ACC112 (cell line): ENCODE measurements around the gene RNF130.
A peak's percentile ranks its signal among the peaks of the same experiment; 100 is the strongest.

ENCODE experiments used
- H2AFZ ChIP-seq: fragments of 200-600 bp; sonication (generic); one replicate; pipeline ENCODE4 v1.6.0; 2017; ENCODE audit warnings: antibody characterized with exemption, low read length; ENCODE audit not compliant: unreplicated experiment
- H3K27ac ChIP-seq: fragments of 200-600 bp; sonication (generic); 2 replicates; pipeline ENCODE4 v1.5.1; 2014; ENCODE audit warnings: low read depth, mild to moderate bottlenecking, antibody characterized with exemption, low read length, moderate library complexity
- H3K27me3 ChIP-seq: fragments of 200-600 bp; sonication (generic); 2 replicates; pipeline ENCODE4 v1.6.1; 2014; ENCODE audit warnings: mild to moderate bottlenecking, antibody characterized with exemption, low read length, moderate library complexity, mixed read lengths; ENCODE audit not compliant: insufficient read depth
- H3K36me3 ChIP-seq: fragments of 200-600 bp; sonication (generic); 2 replicates; pipeline ENCODE4 v1.6.1; 2016; ENCODE audit warnings: mild to moderate bottlenecking, antibody characterized with exemption, low read length, moderate library complexity, mixed read lengths; ENCODE audit not compliant: insufficient read depth
- H3K4me1 ChIP-seq: fragments of 200-600 bp; sonication (generic); one replicate; pipeline ENCODE4 v1.6.1; 2016; ENCODE audit warnings: low read length, mixed read lengths; ENCODE audit not compliant: insufficient read depth, unreplicated experiment, control insufficient read depth
- H3K4me3 ChIP-seq: fragments of 200-600 bp; sonication (generic); 2 replicates; pipeline ENCODE4 v1.5.1; 2014; ENCODE audit warnings: mild to moderate bottlenecking, low read depth, low read length
- H3K79me2 ChIP-seq: fragments of 200-600 bp; sonication (generic); one replicate; pipeline ENCODE4 v1.6.0; 2016; ENCODE audit warnings: low read length; ENCODE audit not compliant: control insufficient read depth, unreplicated experiment, insufficient read depth

The RNF130 gene

GRCh38 chr5:179914032-179914755 is 157.4 kb downstream of the RNF130 start:
- peak overlapping the region; percentile 30; the same call in 1 of the 2 replicates for H3K4me3 ChIP-seq
- H3K27me3 ChIP-seq: no peaks in the 10 kb centered on the region
- no peak overlapping the region for H3K27ac ChIP-seq
- H2AFZ ChIP-seq: peak overlapping the region; percentile 95
- no peaks in the 10 kb centered on the region for H3K36me3 ChIP-seq
- H3K4me1 ChIP-seq: peaks cover 11% of the 10 kb centered on the region
- no peaks in the 10 kb centered on the region for H3K79me2 ChIP-seq

DNA sequence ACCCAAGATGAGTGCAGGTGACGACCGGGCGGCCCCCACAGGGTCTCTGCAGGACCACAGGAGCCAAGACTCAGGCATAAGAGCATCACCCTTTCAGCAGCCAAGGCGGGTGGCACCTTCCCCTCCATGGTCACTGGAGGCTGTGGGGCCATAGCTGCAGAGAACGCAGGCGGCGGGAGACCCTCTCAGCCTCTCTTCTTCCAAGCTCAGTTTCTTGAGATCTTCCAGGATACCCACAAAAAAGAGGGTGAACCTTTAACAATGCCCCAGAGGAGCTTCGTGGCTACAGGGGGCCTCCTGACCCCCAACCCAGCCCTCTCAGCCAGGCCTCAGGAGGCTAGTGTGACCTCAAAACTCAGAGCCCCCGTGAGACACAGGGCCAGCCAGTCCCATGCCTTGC is 158.1 kb downstream of the RNF130 start:
- Histone ChIP-seq H3K27me3 (no peaks in the 10 kb centered on the region), H3K27ac (no peak overlapping the region), H2AFZ (no peak overlapping the region), H3K79me2 (no peaks in the 10 kb centered on the region), H3K4me1 (peaks cover 11% of the 10 kb centered on the region), H3K4me3 (no peak overlapping the region), H3K36me3 (no peaks in the 10 kb centered on the region)

DNA sequence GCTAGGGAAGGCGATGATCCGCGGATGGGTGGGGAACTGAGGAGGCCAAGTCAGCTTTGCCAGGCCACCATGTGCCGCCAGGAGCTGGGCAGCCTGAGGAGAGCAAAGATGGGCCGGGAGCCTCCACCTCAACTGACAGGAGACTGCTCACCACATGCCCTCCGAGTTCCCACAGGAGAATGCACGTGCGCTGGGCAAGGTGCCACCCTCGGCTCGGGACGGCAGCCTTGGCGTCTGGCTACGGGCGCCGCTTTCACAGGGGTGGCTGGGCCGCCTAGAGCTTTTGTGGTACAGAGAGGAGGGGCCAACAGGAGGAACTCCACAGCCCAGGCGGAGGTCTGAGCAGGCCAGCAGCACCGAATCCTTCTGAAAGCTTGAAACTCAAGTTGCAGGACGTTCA is 158.6 kb downstream of the RNF130 start:
- Histone ChIP-seq H3K36me3 (no peaks in the 10 kb centered on the region), H3K27me3 (no peaks in the 10 kb centered on the region), H3K27ac (no peak overlapping the region), H3K79me2 (no peaks in the 10 kb centered on the region), H3K4me1 (peaks cover 11% of the 10 kb centered on the region), H2AFZ (no peak overlapping the region), H3K4me3 (no peak overlapping the region)

GRCh38 chr5:179912386-179912785 is 159.2 kb downstream of the RNF130 start:
- H3K27ac ChIP-seq: no peak overlapping the region
- no peaks in the 10 kb centered on the region for H3K27me3 ChIP-seq
- H3K79me2 ChIP-seq: no peaks in the 10 kb centered on the region
- no peak overlapping the region for H3K4me3 ChIP-seq
- H3K36me3 ChIP-seq: no peaks in the 10 kb centered on the region
- H3K4me1 ChIP-seq: peaks cover 11% of the 10 kb centered on the region
- no peak overlapping the region for H2AFZ ChIP-seq

GRCh38 chr5:179909224-179909623 is 162.3 kb downstream of the RNF130 start:
- Histone ChIP-seq H3K27me3 (no peaks in the 10 kb centered on the region), H3K4me3 (no peak overlapping the region), H3K79me2 (peaks cover 27% of the 10 kb centered on the region), H3K36me3 (0 out of 2 replicates have a peak, but pooled peaks cover 8% of the 10 kb centered on the region), H3K4me1 (peaks cover 14% of the 10 kb centered on the region), H2AFZ (no peak overlapping the region), H3K27ac (no peak overlapping the region)

- peaks cover 8% of the 10 kb centered on the region; the same call in 1 of the 2 replicates for H3K36me3 ChIP-seq
- no peak overlapping the region for H3K27ac ChIP-seq
- peaks cover 7% of the 10 kb centered on the region for H3K4me1 ChIP-seq
- H3K4me3 ChIP-seq: peak overlapping the region; percentile 94
- H3K27me3 ChIP-seq: no peaks in the 10 kb centered on the region
- H3K79me2 ChIP-seq: peaks cover 27% of the 10 kb centered on the region
- H2AFZ ChIP-seq: peak overlapping the region; percentile 76
Measured at GRCh38 chr5:179908528-179908927, 163.0 kb downstream of the RNF130 start.

DNA sequence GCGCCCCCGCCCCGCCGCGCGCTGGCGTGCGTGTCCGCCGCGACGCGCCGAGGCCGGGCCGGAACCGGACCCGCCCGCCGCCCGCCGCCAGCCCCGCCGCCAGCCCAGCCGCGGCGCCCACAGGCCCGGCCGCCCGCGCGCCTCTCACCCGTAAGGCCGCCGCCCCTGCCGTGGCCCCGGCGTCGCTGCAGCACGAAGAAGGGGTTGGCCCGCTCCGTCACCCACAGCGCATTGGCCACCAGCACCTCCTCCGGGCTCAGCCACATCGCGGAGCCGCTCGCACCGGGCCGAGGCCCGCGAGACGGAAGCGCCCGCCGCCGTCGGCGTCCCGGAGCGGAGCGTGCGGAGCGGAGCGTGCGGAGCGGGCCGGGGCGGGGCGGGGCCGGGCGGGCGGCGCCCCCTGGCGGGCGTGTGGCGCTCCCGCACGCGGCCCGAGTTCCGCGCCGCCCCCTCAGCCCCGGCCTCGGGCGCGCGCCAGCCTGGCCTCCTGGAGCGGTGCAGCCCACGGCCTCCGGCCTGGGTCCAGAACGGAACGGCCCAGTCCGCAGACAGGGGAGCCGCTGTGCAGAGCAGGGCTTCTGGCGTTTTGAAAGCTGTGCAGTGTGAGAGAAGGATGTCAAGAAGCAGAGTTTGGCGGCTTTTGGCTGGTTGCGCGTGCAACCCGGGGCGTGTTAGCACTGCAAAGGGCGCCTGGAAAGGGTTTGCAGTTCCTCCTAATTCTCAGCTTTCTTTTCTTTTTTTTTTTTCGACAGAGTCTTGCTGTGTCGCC is 163.8 kb downstream of the RNF130 start, which contains the start of gene TBC1D9B:
Gene TBC1D9B (minus strand): TSS at position 342 of the 769 bp plus-strand sequence. CDS start 76 bp downstream, at position 266.
- Histone ChIP-seq H3K4me1 (peaks cover 6% of the 10 kb centered on the region), H3K79me2 (peaks cover 32% of the 10 kb centered on the region), H2AFZ (peak within 1 kb of the TSS; percentile 89), H3K36me3 (peaks cover 11% of the 10 kb centered on the region; the same call in 1 of the 2 replicates), H3K4me3 (peak within 1 kb of the TSS; percentile 94), H3K27me3 (no peaks in the 10 kb centered on the region), H3K27ac (no peak within 1 kb of the TSS)

- Histone ChIP-seq H3K4me1 (peaks cover 6% of the 10 kb centered on the region), H3K4me3 (peak overlapping the region; percentile 94), H3K79me2 (peaks cover 32% of the 10 kb centered on the region), H3K27ac (no peak overlapping the region), H3K27me3 (no peaks in the 10 kb centered on the region), H3K36me3 (peaks cover 11% of the 10 kb centered on the region; the same call in 1 of the 2 replicates), H2AFZ (no peak overlapping the region)
Measured at GRCh38 chr5:179906795-179907555, 164.6 kb downstream of the RNF130 start.

DNA sequence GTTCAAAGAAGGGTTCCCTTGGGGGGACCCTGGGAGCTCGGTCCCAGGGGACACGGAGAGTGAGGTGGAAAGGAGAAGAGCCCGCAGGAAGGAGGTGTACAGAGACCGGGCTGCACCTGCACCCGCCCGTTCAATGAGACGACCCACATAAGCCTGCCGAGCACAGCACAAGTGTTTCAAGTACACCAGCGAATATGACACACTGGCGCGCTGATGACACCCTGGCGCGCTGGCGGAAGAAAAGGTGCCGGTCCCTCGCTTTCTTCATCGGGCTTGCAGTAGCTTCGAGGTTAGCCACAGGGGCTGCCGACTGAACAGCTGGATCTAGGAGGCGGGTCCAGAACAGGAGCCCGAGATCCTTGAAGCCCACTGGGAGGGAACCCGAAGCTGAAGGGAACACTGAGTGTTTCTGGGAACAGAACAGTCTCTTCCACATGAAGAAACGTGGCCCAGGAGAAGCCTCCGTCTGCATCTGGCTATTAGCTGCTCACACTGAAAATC is 165.2 kb downstream of the RNF130 start:
- Histone ChIP-seq H3K4me1 (peaks cover 6% of the 10 kb centered on the region), H3K36me3 (peaks cover 11% of the 10 kb centered on the region), H3K79me2 (peaks cover 32% of the 10 kb centered on the region), H3K27ac (no peak overlapping the region), H2AFZ (no peak overlapping the region), H3K27me3 (no peaks in the 10 kb centered on the region), H3K4me3 (peak overlapping the region; percentile 94)

GRCh38 chr5:179905161-179905560 is 166.4 kb downstream of the RNF130 start:
- Histone ChIP-seq H3K4me1 (peaks cover 6% of the 10 kb centered on the region), H3K36me3 (peaks cover 11% of the 10 kb centered on the region), H3K27ac (no peak overlapping the region), H3K79me2 (peaks cover 32% of the 10 kb centered on the region), H2AFZ (no peak overlapping the region), H3K4me3 (no peak overlapping the region), H3K27me3 (no peaks in the 10 kb centered on the region)
